ENCODE measurements around the gene CCDC169.

DNA sequence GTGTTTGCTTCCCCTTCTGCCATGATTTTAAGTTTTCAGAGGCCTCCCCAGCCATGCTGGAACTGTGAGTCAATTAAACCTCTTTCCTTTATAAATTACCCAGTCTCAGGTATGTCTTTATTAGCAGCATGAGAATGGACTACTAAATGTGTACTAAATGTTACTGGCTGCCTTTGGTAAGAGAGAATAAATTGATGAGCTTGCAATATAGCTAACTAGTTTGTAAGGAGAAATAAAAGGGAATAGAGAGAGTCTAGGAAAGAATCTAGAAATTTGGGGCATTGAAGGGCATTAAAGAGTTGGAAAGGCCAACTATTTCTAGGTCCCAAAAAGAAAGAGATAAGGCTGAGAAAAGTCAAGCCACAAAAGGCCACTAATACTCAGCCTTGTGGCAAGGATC lies 77.7 kb downstream of the CCDC169 start:
- no peak for TF ChIP-seq POLR2AphosphoS5 (IDR thresholded peaks at IDR 0.05)
- TF ChIP-seq, protein P1, sequence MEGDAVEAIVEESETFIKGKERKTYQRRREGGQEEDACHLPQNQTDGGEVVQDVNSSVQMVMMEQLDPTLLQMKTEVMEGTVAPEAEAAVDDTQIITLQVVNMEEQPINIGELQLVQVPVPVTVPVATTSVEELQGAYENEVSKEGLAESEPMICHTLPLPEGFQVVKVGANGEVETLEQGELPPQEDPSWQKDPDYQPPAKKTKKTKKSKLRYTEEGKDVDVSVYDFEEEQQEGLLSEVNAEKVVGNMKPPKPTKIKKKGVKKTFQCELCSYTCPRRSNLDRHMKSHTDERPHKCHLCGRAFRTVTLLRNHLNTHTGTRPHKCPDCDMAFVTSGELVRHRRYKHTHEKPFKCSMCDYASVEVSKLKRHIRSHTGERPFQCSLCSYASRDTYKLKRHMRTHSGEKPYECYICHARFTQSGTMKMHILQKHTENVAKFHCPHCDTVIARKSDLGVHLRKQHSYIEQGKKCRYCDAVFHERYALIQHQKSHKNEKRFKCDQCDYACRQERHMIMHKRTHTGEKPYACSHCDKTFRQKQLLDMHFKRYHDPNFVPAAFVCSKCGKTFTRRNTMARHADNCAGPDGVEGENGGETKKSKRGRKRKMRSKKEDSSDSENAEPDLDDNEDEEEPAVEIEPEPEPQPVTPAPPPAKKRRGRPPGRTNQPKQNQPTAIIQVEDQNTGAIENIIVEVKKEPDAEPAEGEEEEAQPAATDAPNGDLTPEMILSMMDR (IDR thresholded peaks at IDR 0.05) = no peak
